Measurements from ENCODE around the gene PTGES. TPM values are rescaled to one million over a fixed set of nuclear protein-coding genes. Genes with fewer than 3 reads are reported as not detected.

The PTGES gene
- total RNA-seq, 1 donor from 2014 or later: 2.9 TPM

DNA sequence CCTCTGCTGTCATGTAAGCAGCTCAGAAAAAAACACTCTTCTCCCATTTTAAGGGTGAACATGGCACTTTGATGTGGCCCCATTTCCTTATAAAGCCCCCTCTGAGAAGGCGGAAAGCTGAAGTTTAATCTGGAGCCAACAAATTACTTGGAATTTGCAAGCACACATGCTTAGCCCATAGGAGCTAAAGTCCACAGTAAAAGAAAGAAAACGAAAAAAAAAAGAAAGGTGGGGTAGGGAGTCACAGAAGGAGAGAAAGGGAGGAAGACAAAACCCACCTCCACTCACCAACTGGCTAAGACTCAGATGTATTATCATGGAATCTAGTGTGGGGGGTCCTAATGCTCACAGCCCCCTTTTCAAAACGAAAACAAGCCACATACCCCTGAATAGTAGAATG, 57.0 kb downstream of the PTGES start:
- no peak overlapping the region for H2AFZ ChIP-seq (replicated peaks)
- H3K4me1 Mint-ChIP-seq: peaks cover 14% of the 10 kb centered on the region
- no peaks in the 10 kb centered on the region for H3K9me3 Mint-ChIP-seq
- H3K27me3 Mint-ChIP-seq (ENCODE audit: insufficient read depth, low read depth): peaks cover 19% of the 10 kb centered on the region
- no peaks in the 10 kb centered on the region for H3K9me3 ChIP-seq (ENCODE audit: low read depth)
- no peak overlapping the region for H3K4me3 Mint-ChIP-seq
- no peaks in the 10 kb centered on the region for H3K36me3 Mint-ChIP-seq
- H3K9ac ChIP-seq: no peak overlapping the region
- peaks cover 10% of the 10 kb centered on the region for H3K4me1 ChIP-seq
- no peak overlapping the region for H3K27ac ChIP-seq
- no peaks in the 10 kb centered on the region for H4K20me1 ChIP-seq (ENCODE audit: low read depth)
- TF ChIP-seq, protein P1, sequence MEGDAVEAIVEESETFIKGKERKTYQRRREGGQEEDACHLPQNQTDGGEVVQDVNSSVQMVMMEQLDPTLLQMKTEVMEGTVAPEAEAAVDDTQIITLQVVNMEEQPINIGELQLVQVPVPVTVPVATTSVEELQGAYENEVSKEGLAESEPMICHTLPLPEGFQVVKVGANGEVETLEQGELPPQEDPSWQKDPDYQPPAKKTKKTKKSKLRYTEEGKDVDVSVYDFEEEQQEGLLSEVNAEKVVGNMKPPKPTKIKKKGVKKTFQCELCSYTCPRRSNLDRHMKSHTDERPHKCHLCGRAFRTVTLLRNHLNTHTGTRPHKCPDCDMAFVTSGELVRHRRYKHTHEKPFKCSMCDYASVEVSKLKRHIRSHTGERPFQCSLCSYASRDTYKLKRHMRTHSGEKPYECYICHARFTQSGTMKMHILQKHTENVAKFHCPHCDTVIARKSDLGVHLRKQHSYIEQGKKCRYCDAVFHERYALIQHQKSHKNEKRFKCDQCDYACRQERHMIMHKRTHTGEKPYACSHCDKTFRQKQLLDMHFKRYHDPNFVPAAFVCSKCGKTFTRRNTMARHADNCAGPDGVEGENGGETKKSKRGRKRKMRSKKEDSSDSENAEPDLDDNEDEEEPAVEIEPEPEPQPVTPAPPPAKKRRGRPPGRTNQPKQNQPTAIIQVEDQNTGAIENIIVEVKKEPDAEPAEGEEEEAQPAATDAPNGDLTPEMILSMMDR (IDR thresholded peaks at IDR 0.05): no peak
- no peak for TF ChIP-seq EZH2 (IDR thresholded peaks at IDR 0.05)
- TF ChIP-seq EZH2phosphoT487 (IDR thresholded peaks at IDR 0.05): no peak
- no peak for DNase-seq (ENCODE audit: low spot score)
- H3K4me3 ChIP-seq: no peak overlapping the region
- H3K79me2 ChIP-seq (ENCODE audit: low read depth): no peaks in the 10 kb centered on the region
- no peak overlapping the region for H3K4me2 ChIP-seq
- no peak overlapping the region for H3K27ac Mint-ChIP-seq
- peaks cover 49% of the 10 kb centered on the region for H3K27me3 ChIP-seq
- peaks cover 7% of the 10 kb centered on the region for H3F3A ChIP-seq (ENCODE audit: low read depth)
- H3K36me3 ChIP-seq: no peaks in the 10 kb centered on the region

DNA sequence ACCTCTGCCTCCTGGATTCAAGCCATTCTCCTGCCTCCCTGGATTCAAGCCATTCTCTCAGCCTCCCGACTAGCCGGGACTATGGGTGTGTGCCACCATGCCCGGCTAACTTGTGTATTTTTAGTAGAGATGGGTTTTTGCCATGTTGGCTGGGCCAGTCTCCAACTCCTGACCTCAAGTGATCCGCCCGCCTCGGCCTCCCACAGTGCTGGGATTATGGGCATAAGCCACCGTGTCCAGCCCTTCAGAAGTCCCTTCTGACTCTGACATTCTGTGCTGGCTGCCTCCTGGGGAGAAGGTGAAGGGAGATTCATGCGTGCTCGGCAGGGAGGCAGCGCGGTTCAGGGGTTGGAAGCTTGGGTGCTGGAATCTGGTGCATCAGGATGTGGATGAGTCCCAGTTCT, 58.6 kb downstream of the PTGES start:
- TF ChIP-seq EZH2 (IDR thresholded peaks at IDR 0.05) (no peak), EZH2phosphoT487 (IDR thresholded peaks at IDR 0.05) (no peak)
- TF ChIP-seq, protein P1 (IDR thresholded peaks at IDR 0.05): no peak
- no peak overlapping the region for H2AFZ ChIP-seq (replicated peaks)
- no peak overlapping the region for H3K27ac ChIP-seq
- H3K9me3 ChIP-seq (ENCODE audit: low read depth): no peaks in the 10 kb centered on the region
- Mint-ChIP-seq H3K36me3 (no peaks in the 10 kb centered on the region), H3K27me3 (ENCODE audit: insufficient read depth, low read depth) (peaks cover 21% of the 10 kb centered on the region), H3K27ac (peak overlapping the region; percentile 63), H3K4me1 (peaks cover 14% of the 10 kb centered on the region), H3K4me3 (peak overlapping the region; percentile 65), H3K9me3 (no peaks in the 10 kb centered on the region)
- no peak for DNase-seq (ENCODE audit: low spot score)
- no peak overlapping the region for H3K4me3 ChIP-seq
- H3K4me1 ChIP-seq: peaks cover 10% of the 10 kb centered on the region
- H3K9ac ChIP-seq: no peak overlapping the region
- H3K36me3 ChIP-seq: no peaks in the 10 kb centered on the region
- H3K27me3 ChIP-seq: peaks cover 48% of the 10 kb centered on the region
- no peaks in the 10 kb centered on the region for H3K79me2 ChIP-seq (ENCODE audit: low read depth)
- no peaks in the 10 kb centered on the region for H4K20me1 ChIP-seq (ENCODE audit: low read depth)
- H3K4me2 ChIP-seq: no peak overlapping the region
- peaks cover 7% of the 10 kb centered on the region for H3F3A ChIP-seq (ENCODE audit: low read depth)

DNA sequence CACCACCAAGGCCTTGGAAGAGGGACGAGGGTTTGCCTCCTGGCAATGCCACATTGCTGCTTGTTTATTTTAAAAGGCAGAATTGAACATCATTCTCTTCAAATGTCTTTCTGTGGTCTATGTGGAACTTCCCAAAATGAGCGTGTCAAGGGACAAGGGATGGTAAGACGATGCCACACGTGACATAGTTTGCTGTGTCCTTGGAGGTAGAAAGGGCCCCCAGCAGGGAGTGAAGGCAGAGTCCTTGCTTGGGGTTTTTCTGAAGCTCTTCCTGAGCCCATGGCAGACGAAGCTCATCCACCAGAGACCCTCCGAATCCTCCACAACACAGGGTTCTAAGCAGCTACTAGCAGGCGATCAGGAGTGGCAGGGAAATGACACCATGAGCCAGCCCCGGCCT, 59.1 kb downstream of the PTGES start:
- peaks cover 44% of the 10 kb centered on the region for H3K27me3 ChIP-seq
- DNase-seq (ENCODE audit: low spot score): no peak
- no peak overlapping the region for H2AFZ ChIP-seq (replicated peaks)
- Mint-ChIP-seq H3K27ac (no peak overlapping the region), H3K36me3 (no peaks in the 10 kb centered on the region), H3K27me3 (ENCODE audit: insufficient read depth, low read depth) (peaks cover 21% of the 10 kb centered on the region), H3K4me3 (no peak overlapping the region), H3K9me3 (no peaks in the 10 kb centered on the region), H3K4me1 (peaks cover 14% of the 10 kb centered on the region)
- no peak overlapping the region for H3K27ac ChIP-seq
- H3K9ac ChIP-seq: no peak overlapping the region
- H3K4me1 ChIP-seq: peaks cover 10% of the 10 kb centered on the region
- H3K9me3 ChIP-seq (ENCODE audit: low read depth): no peaks in the 10 kb centered on the region
- H4K20me1 ChIP-seq (ENCODE audit: low read depth): no peaks in the 10 kb centered on the region
- no peak overlapping the region for H3K4me2 ChIP-seq
- H3F3A ChIP-seq (ENCODE audit: low read depth): peaks cover 7% of the 10 kb centered on the region
- no peaks in the 10 kb centered on the region for H3K79me2 ChIP-seq (ENCODE audit: low read depth)
- TF ChIP-seq, protein P1 (IDR thresholded peaks at IDR 0.05): no peak
- TF ChIP-seq EZH2 (IDR thresholded peaks at IDR 0.05) (no peak), EZH2phosphoT487 (IDR thresholded peaks at IDR 0.05) (no peak)
- H3K4me3 ChIP-seq: no peak overlapping the region
- H3K36me3 ChIP-seq: no peaks in the 10 kb centered on the region
